Measurements from ENCODE around the gene YRDC. TPM values are rescaled to one million over a fixed set of nuclear protein-coding genes. Genes with fewer than 3 reads are reported as not detected.
A peak's percentile ranks its signal among the peaks of the same experiment; 100 is the strongest.

Gene YRDC
- total and polyA plus RNA-seq, 2 of the 13 experiments (the other 11 are each of a cell fraction or from before 2014, with no cell fraction given): 27.5 to 29.2 TPM

- TF ChIP-seq, protein P1, sequence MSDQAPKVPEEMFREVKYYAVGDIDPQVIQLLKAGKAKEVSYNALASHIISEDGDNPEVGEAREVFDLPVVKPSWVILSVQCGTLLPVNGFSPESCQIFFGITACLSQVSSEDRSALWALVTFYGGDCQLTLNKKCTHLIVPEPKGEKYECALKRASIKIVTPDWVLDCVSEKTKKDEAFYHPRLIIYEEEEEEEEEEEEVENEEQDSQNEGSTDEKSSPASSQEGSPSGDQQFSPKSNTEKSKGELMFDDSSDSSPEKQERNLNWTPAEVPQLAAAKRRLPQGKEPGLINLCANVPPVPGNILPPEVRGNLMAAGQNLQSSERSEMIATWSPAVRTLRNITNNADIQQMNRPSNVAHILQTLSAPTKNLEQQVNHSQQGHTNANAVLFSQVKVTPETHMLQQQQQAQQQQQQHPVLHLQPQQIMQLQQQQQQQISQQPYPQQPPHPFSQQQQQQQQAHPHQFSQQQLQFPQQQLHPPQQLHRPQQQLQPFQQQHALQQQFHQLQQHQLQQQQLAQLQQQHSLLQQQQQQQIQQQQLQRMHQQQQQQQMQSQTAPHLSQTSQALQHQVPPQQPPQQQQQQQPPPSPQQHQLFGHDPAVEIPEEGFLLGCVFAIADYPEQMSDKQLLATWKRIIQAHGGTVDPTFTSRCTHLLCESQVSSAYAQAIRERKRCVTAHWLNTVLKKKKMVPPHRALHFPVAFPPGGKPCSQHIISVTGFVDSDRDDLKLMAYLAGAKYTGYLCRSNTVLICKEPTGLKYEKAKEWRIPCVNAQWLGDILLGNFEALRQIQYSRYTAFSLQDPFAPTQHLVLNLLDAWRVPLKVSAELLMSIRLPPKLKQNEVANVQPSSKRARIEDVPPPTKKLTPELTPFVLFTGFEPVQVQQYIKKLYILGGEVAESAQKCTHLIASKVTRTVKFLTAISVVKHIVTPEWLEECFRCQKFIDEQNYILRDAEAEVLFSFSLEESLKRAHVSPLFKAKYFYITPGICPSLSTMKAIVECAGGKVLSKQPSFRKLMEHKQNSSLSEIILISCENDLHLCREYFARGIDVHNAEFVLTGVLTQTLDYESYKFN (CRISPR knock-in tag; conservative IDR thresholded peaks at IDR 0.05): no peak
- TF ChIP-seq ZSCAN21 (CRISPR knock-in tag; IDR thresholded peaks at IDR 0.05; ENCODE audit: borderline replicate concordance) (no peak; the same call in 1 of the 2 replicates), ZNF276 (CRISPR knock-in tag; IDR thresholded peaks at IDR 0.05; ENCODE audit: low read depth) (no peak), ATF4 (CRISPR knock-in tag; IDR thresholded peaks at IDR 0.05) (peak in 1 of 2 experiments; percentile 39; a peak in 1 of 4 replicates), IRX3 (CRISPR knock-in tag; IDR thresholded peaks at IDR 0.05; ENCODE audit: borderline replicate concordance, low read depth) (peak; percentile 26; the same call in 1 of the 2 replicates), ZNF75D (CRISPR knock-in tag; IDR thresholded peaks at IDR 0.05; ENCODE audit: borderline replicate concordance) (no peak), SNAI1 (CRISPR knock-in tag; IDR thresholded peaks at IDR 0.05; ENCODE audit: borderline replicate concordance) (no peak), ZNF501 (CRISPR knock-in tag; IDR thresholded peaks at IDR 0.05) (no peak), ZSCAN20 (CRISPR knock-in tag; IDR thresholded peaks at IDR 0.05; ENCODE audit: borderline replicate concordance) (peak; percentile 76; the same call in 1 of the 2 replicates), ZNF674 (CRISPR knock-in tag; IDR thresholded peaks at IDR 0.05; ENCODE audit: low read depth) (no peak), YY1 (IDR thresholded peaks at IDR 0.05; ENCODE audit: insufficient read depth, insufficient replicate concordance, low read depth, low read length) (peak; percentile 78), TOE1 (CRISPR knock-in tag; IDR thresholded peaks at IDR 0.05) (no peak), NFYC (CRISPR knock-in tag; IDR thresholded peaks at IDR 0.05) (no peak), POLR2G (IDR thresholded peaks at IDR 0.05; ENCODE audit: low read depth, low read length) (peak; percentile 56), CREM (IDR thresholded peaks at IDR 0.05) (no peak), CREM (CRISPR knock-in tag; IDR thresholded peaks at IDR 0.05) (no peak), ZNF687 (CRISPR knock-in tag; IDR thresholded peaks at IDR 0.05) (peak; percentile 80), ZNF121 (CRISPR knock-in tag; IDR thresholded peaks at IDR 0.05) (peak; percentile 25; the same call in 1 of the 2 replicates), CHCHD3 (CRISPR knock-in tag; IDR thresholded peaks at IDR 0.05) (0 out of 2 replicates have a peak, but pooled peaks have one; percentile 37)
Observed at GRCh38 chr1:37793773-37794371, 14.1 kb downstream of the YRDC start, which contains the start of gene MANEAL (continued).

Data from HepG2 (cell line).